ENCODE data around the gene ACOXL.

Gene ACOXL

DNA sequence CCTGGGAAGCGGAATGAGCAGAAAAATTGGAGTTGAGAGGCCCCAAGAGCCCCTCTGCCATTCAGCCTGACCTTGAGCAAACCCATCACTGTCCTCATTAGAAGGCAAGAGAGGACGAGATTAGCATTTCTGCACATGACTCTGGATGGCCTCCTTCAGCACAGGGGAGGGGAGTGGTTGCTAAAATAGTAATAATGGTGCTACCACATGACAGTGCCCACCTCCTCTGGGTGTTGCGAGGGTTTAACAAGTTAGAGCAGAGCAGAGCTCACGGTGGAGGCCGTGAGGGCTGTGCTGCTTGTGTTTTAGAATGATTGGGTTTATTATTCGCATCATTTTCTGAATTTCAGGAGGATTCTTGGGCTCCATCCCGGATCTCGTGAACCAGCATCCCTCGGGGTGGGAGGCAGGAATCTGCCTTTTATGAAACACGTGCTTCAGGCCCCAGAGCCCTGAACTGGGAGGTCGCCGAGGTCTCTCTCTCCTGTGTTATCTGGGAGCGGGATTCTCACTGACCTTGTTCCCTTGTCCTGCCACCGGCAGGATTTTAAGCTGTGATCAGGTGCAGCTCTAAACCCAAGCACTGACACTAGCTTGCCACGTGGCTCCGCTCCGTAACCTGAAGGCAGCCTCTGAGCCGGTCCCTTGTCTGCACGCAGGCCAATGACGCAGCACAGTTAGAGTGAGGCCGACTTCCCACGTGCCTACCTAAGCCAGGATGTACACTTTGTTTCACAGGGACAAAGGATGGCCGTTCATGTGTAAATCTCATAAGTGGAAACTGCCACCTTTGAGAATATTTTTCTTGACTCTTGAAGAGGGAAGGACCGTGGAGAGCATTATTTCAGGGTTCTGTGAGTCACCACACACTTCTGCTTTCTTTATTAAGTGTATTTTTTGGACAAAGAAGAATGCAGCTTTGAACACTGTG, 142.3 kb downstream of the ACOXL start:
- Histone ChIP-seq H3K4me3 (ENCODE audit: low read depth, low read length) (no peak overlapping the region), H3K9me3 (ENCODE audit: control insufficient read depth, insufficient read depth, low read depth, low read length) (no peaks in the 10 kb centered on the region), H3K36me3 (ENCODE audit: control insufficient read depth in 2 of 2, insufficient read depth in 1 of 2, low read length in 2 of 2) (no peaks in the 10 kb centered on the region), H3K27ac (ENCODE audit: extremely low read depth, low read depth, low read length) (no peak overlapping the region), H3K4me1 (ENCODE audit: control insufficient read depth, insufficient read depth, low read length) (no peaks in the 10 kb centered on the region)
- CTCF ChIA-PET: interaction anchor here (0.9 to 1.3 kb wide), 2 partner anchors 10 to 22 kb away, joined by 3 to 5 read pairs; no protein-coding TSS in a partner anchor
- POLR2A ChIA-PET: no interaction called here
- TF ChIP-seq, protein P1, sequence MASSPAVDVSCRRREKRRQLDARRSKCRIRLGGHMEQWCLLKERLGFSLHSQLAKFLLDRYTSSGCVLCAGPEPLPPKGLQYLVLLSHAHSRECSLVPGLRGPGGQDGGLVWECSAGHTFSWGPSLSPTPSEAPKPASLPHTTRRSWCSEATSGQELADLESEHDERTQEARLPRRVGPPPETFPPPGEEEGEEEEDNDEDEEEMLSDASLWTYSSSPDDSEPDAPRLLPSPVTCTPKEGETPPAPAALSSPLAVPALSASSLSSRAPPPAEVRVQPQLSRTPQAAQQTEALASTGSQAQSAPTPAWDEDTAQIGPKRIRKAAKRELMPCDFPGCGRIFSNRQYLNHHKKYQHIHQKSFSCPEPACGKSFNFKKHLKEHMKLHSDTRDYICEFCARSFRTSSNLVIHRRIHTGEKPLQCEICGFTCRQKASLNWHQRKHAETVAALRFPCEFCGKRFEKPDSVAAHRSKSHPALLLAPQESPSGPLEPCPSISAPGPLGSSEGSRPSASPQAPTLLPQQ (tag by site-specific recombination; IDR thresholded peaks at IDR 0.05): no peak
- TF ChIP-seq SP7 (tag by site-specific recombination; IDR thresholded peaks at IDR 0.05) (no peak), ZNF174 (tag by site-specific recombination; IDR thresholded peaks at IDR 0.05) (no peak), ZNF324 (tag by site-specific recombination; IDR thresholded peaks at IDR 0.05) (no peak), OVOL3 (tag by site-specific recombination; IDR thresholded peaks at IDR 0.05) (no peak)
- TF ChIP-seq, protein P2, sequence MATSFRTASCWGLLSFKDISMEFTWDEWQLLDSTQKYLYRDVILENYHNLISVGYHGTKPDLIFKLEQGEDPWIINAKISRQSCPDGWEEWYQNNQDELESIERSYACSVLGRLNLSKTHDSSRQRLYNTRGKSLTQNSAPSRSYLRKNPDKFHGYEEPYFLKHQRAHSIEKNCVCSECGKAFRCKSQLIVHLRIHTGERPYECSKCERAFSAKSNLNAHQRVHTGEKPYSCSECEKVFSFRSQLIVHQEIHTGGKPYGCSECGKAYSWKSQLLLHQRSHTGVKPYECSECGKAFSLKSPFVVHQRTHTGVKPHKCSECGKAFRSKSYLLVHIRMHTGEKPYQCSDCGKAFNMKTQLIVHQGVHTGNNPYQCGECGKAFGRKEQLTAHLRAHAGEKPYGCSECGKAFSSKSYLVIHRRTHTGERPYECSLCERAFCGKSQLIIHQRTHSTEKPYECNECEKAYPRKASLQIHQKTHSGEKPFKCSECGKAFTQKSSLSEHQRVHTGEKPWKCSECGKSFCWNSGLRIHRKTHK (tag by site-specific recombination; IDR thresholded peaks at IDR 0.05): no peak

DNA sequence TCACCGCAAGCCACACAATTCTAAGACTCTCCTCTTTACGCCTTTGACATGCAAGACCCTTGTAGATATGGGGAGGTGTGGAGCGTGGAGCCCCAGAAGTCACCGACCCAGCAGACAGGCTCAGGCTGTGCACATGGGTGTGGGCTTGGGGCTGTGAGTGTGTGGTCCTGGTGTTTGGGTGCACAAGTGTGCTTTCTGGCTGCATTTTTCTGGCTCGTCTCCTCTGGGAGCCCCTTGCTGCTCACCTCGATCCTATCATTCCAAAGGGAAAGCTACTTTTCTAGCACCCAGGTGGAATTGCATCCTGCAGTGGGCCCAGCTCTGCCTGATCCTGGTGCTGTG, 143.0 kb downstream of the ACOXL start:
- H3K36me3 ChIP-seq (ENCODE audit: control insufficient read depth in 2 of 2, insufficient read depth in 1 of 2, low read length in 2 of 2): no peaks in the 10 kb centered on the region
- H3K4me3 ChIP-seq (ENCODE audit: low read depth, low read length): no peak overlapping the region
- no peak overlapping the region for H3K27ac ChIP-seq (ENCODE audit: extremely low read depth, low read depth, low read length)
- H3K9me3 ChIP-seq (ENCODE audit: control insufficient read depth, insufficient read depth, low read depth, low read length): no peaks in the 10 kb centered on the region
- H3K4me1 ChIP-seq (ENCODE audit: control insufficient read depth, insufficient read depth, low read length): no peaks in the 10 kb centered on the region
- TF ChIP-seq, protein P3, sequence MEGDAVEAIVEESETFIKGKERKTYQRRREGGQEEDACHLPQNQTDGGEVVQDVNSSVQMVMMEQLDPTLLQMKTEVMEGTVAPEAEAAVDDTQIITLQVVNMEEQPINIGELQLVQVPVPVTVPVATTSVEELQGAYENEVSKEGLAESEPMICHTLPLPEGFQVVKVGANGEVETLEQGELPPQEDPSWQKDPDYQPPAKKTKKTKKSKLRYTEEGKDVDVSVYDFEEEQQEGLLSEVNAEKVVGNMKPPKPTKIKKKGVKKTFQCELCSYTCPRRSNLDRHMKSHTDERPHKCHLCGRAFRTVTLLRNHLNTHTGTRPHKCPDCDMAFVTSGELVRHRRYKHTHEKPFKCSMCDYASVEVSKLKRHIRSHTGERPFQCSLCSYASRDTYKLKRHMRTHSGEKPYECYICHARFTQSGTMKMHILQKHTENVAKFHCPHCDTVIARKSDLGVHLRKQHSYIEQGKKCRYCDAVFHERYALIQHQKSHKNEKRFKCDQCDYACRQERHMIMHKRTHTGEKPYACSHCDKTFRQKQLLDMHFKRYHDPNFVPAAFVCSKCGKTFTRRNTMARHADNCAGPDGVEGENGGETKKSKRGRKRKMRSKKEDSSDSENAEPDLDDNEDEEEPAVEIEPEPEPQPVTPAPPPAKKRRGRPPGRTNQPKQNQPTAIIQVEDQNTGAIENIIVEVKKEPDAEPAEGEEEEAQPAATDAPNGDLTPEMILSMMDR (tag by site-specific recombination; IDR thresholded peaks at IDR 0.05): no peak
- TF ChIP-seq ZFP41 (tag by site-specific recombination; IDR thresholded peaks at IDR 0.05; ENCODE audit: borderline replicate concordance): no peak
- TF ChIP-seq ZNF302 (tag by site-specific recombination; IDR thresholded peaks at IDR 0.05; ENCODE audit: low read depth): no peak
- no peak for TF ChIP-seq ZNF777 (tag by site-specific recombination; IDR thresholded peaks at IDR 0.05; ENCODE audit: borderline replicate concordance)
- TF ChIP-seq ZNF677 (tag by site-specific recombination; IDR thresholded peaks at IDR 0.05): no peak
- no peak for TF ChIP-seq ZNF549 (tag by site-specific recombination; IDR thresholded peaks at IDR 0.05)
- TF ChIP-seq, protein P4, sequence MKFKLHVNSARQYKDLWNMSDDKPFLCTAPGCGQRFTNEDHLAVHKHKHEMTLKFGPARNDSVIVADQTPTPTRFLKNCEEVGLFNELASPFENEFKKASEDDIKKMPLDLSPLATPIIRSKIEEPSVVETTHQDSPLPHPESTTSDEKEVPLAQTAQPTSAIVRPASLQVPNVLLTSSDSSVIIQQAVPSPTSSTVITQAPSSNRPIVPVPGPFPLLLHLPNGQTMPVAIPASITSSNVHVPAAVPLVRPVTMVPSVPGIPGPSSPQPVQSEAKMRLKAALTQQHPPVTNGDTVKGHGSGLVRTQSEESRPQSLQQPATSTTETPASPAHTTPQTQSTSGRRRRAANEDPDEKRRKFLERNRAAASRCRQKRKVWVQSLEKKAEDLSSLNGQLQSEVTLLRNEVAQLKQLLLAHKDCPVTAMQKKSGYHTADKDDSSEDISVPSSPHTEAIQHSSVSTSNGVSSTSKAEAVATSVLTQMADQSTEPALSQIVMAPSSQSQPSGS (tag by site-specific recombination; IDR thresholded peaks at IDR 0.05; ENCODE audit: low read depth): no peak
- no peak for TF ChIP-seq ZNF16 (tag by site-specific recombination; IDR thresholded peaks at IDR 0.05; ENCODE audit: low read depth)
- no peak for TF ChIP-seq ZXDB (tag by site-specific recombination; IDR thresholded peaks at IDR 0.05)
- TF ChIP-seq ZNF114 (tag by site-specific recombination; IDR thresholded peaks at IDR 0.05): no peak
- no peak for TF ChIP-seq ZNF529 (tag by site-specific recombination; IDR thresholded peaks at IDR 0.05; ENCODE audit: insufficient replicate concordance)
- no peak for TF ChIP-seq GLI4 (tag by site-specific recombination; IDR thresholded peaks at IDR 0.05)
- no peak for TF ChIP-seq ZNF391 (tag by site-specific recombination; IDR thresholded peaks at IDR 0.05; ENCODE audit: borderline replicate concordance, low read depth)
- no peak for TF ChIP-seq ZNF621 (tag by site-specific recombination; IDR thresholded peaks at IDR 0.05)
- TF ChIP-seq GLI2 (tag by site-specific recombination; IDR thresholded peaks at IDR 0.05; ENCODE audit: borderline replicate concordance, low read depth): no peak
- TF ChIP-seq ZNF514 (tag by site-specific recombination; IDR thresholded peaks at IDR 0.05): no peak
- TF ChIP-seq ZNF416 (tag by site-specific recombination; IDR thresholded peaks at IDR 0.05): no peak
- ChIA-PET POLR2A (no interaction called here), CTCF (interaction anchor here (0.9 to 1.3 kb wide), 2 partner anchors 9 to 22 kb away, joined by 3 to 5 read pairs; no protein-coding TSS in a partner anchor)

Data from HEK293 (cell line).